HG03097 (cell line): ENCODE results near the gene C2orf66.

Source experiments
- ATAC-seq: cut with Tn5 transposase; IDR thresholded peaks from one replicate; pipeline ENCODE4 v1.9.1; 2021; ENCODE audit not compliant: unreplicated experiment, low FRiP score

C2orf66 gene

DNA sequence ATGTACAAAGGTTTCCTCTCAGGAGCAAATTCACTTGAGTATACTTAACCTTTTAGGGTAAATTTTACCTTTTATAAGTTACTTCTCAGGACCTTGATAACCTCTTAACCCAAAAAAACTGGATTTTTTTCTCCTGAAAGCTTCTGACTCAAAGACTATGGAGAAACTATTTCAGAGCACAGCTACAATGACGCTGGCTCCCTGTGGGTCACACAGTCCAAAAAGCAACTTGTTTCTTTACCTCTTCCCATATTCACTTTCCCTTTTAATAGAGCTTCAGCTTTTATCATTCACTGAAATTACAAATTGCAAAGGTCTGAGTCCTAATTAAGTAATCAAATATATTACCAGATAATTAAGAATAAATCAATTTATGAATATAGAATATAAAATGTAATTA is 42.1 kb downstream of the C2orf66 start:
- ATAC-seq, result no peak

DNA sequence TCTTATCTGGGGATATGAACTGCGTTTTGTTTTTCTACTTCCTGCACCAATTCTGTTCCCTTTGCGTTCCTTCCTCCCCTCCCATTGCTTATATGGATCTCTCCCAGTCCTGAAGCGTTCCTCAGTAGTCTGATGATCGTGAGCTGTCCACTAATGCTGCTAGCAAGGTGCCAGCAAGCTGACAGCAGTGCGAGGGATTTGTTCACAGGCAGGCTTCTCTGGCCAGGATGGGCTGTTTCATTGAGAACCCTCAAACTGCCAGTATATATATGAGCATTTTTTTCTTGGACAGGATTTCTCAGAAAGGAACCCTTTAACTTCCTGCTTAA is 49.8 kb downstream of the C2orf66 start:
- ATAC-seq, result no peak

DNA sequence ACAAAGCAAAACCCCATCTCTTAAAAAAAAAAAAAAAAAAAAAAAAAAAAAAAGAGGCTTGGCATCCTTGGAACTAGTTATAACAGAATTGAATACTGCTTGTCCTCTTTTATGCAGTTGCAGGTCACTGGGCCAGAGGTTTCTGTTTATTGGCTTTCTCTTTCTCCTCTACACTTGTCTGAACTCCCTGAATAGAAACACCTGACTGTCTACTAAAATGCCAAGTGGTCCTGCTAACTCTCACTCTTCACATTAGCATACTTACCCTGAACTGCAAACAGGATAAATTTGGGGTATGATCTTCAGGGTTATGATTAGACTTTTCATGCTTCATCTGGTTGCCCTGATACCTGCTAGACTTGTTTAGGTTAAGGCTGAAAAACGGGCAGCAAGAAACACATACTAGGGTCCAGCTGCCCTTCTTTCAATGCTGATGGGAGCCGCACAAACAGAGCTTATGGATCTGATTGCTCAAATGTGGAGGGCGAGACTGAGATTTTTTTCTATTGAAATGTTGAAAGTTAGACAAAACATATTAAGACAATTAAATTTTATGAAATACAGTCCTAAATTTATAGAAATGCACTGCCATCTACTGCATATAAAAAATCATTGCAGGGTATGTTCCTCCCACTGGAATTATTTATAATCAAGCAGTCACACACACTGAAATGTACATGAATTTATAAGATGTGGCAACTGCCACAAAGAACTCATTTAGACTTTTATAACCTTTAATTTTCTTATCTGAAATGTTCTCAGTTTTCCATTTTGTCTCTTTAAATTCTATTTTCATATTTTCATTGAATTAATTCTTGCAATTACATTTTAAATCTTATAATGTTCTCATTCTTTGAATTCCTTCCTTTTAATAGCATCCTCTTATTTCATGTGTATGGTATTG is 50.4 kb downstream of the C2orf66 start:
- no peak for ATAC-seq
